SU-DHL-6 (cell line): ENCODE results near the gene LHPP.
A peak's percentile ranks its signal among the peaks of the same experiment; 100 is the strongest.

Experiments
- H2AFZ ChIP-seq: fragments of 200-600 bp; sonication (generic); 2 replicates; pipeline ENCODE4 v1.6.1; 2014; ENCODE audit warnings: low read depth, mild to moderate bottlenecking, moderate library complexity, mixed read lengths, antibody characterized with exemption, low read length; ENCODE audit not compliant: severe bottlenecking
- H3F3A ChIP-seq: fragments of 200-600 bp; shearing (Covaris generic); 2 replicates; pipeline ENCODE4 v1.6.0; 2016; ENCODE audit warnings: antibody characterized with exemption, mild to moderate bottlenecking; ENCODE audit not compliant: insufficient read depth
- H3K27ac ChIP-seq: fragments of 200-600 bp; sonication (generic); 2 replicates; pipeline ENCODE4 v1.5.1; 2016; ENCODE audit warnings: low read depth, mild to moderate bottlenecking, low read length, moderate library complexity, mixed read lengths
- H3K27me3 ChIP-seq: fragments of 200-600 bp; sonication (generic), shearing (Covaris generic); 2 replicates; pipeline ENCODE4 v1.6.0; 2014; ENCODE audit warnings: mild to moderate bottlenecking, low read length
- H3K36me3 ChIP-seq: fragments of 200-600 bp; sonication (generic); 2 replicates; pipeline ENCODE4 v1.6.1; 2014; ENCODE audit warnings: mild to moderate bottlenecking, low read length, mixed read lengths
- H3K4me2 ChIP-seq: fragments of 300-600, 200-600 bp; shearing (Covaris generic), sonication (generic); 2 replicates; pipeline ENCODE4 v1.6.0; 2014; ENCODE audit warnings: low read length, low read depth, mild to moderate bottlenecking; ENCODE audit not compliant: poor library complexity, severe bottlenecking
- H3K4me3 ChIP-seq: fragments of 200-600 bp; sonication (generic); 2 replicates; pipeline ENCODE4 v1.5.1; 2014; ENCODE audit warnings: antibody characterized with exemption, low read length, mild to moderate bottlenecking, mixed read lengths; ENCODE audit not compliant: insufficient read depth, poor library complexity, severe bottlenecking
- H3K79me2 ChIP-seq: fragments of 200-600 bp; sonication (generic); 2 replicates; pipeline ENCODE4 v1.6.1; 2014; ENCODE audit warnings: mild to moderate bottlenecking, low read length, moderate library complexity; ENCODE audit not compliant: insufficient read depth
- H3K9ac ChIP-seq: fragments of 200-600 bp; sonication (generic); 2 replicates; pipeline ENCODE4 v1.7.0; 2014; ENCODE audit warnings: mild to moderate bottlenecking, low read length
- H3K9me2 ChIP-seq: fragments of 200-600 bp; sonication (generic); replicated peaks from 2 replicates; pipeline ENCODE4 v1.6.1; 2014; ENCODE audit warnings: low read length; ENCODE audit not compliant: insufficient read depth
- H3K9me3 ChIP-seq: fragments of 200-600 bp; sonication (generic); 2 replicates; pipeline ENCODE4 v1.6.1; 2014; ENCODE audit warnings: low read length, mixed read lengths; ENCODE audit not compliant: insufficient read depth
- H4K20me1 ChIP-seq: fragments of 200-600 bp; sonication (generic); 2 replicates; pipeline ENCODE4 v1.6.1; 2014; ENCODE audit warnings: low read depth, mild to moderate bottlenecking, antibody characterized with exemption, low read length, moderate library complexity, mixed read lengths
- EZH2phosphoT487 ChIP-seq: fragments of 200-600 bp; sonication (generic), shearing (Covaris generic); conservative IDR thresholded peaks from 2 replicates; pipeline ENCODE4 v1.6.1; 2018; ENCODE audit warnings: mild to moderate bottlenecking, antibody characterized with exemption, low read length, moderate library complexity, mixed read lengths
- TF ChIP-seq, protein P1 (sequence below): fragments of 200-600 bp; sonication (generic); IDR thresholded peaks from one replicate; pipeline ENCODE4 v1.5.1; 2017; ENCODE audit warnings: antibody characterized with exemption, mild to moderate bottlenecking, low read length, moderate library complexity; ENCODE audit not compliant: insufficient read depth, poor library complexity, severe bottlenecking

Gene LHPP

DNA sequence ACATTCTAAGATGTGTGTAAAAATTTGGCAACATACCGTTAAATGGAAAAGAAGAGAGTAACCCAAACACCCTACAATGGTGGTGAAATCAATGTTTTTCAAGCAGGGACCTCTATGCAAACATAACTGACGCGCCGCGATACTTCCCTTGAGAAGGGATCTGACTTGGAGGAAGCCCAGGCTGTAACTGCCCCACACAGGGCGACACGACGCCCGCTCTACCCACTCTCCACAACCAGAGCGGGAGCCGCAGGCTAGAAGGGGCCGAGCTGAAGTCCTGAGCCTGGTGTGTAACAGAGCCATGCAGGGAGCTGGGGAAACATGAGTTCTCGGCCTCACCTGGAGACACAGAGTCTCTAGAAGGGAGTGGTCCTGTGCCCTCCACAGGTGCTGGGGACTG lies 162.4 kb downstream of the LHPP start:
- H3K9ac ChIP-seq = peak overlapping the region; percentile 52

DNA sequence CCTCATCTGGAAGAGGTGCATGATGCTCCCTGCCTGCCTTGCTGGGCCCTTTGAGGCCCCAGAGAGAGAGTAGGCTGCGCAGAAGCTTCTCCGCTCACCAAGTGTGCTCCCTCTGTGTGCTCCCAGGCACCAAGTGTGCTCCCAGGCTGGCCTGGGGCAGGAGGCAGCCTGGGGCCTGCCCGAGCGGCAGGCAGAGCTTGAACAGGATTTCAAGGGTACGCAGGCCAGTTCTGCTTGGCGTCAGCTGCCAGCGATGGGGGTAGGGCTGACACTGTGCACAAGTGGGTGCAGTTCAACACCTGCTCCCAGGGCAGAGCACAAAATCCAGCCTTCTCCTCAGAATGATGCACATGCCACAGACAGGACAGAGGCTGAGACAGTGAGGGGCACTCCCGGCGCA lies 162.8 kb downstream of the LHPP start:
- Histone ChIP-seq H3K4me2 (peak overlapping the region; percentile 50), H3K27ac (peak overlapping the region; percentile 99), H3K9ac (peak overlapping the region; percentile 52), H2AFZ (no peak overlapping the region), H3F3A (peaks cover 82% of the 10 kb centered on the region), H3K4me3 (no peak overlapping the region), H3K27me3 (no peaks in the 10 kb centered on the region), H3K36me3 (no peaks in the 10 kb centered on the region; the same call in 1 of the 2 replicates), H3K9me2 (no peaks in the 10 kb centered on the region), H3K79me2 (peaks cover 84% of the 10 kb centered on the region), H3K9me3 (no peaks in the 10 kb centered on the region), H4K20me1 (no peaks in the 10 kb centered on the region)
- TF ChIP-seq EZH2phosphoT487 = no peak
- TF ChIP-seq, protein P1, sequence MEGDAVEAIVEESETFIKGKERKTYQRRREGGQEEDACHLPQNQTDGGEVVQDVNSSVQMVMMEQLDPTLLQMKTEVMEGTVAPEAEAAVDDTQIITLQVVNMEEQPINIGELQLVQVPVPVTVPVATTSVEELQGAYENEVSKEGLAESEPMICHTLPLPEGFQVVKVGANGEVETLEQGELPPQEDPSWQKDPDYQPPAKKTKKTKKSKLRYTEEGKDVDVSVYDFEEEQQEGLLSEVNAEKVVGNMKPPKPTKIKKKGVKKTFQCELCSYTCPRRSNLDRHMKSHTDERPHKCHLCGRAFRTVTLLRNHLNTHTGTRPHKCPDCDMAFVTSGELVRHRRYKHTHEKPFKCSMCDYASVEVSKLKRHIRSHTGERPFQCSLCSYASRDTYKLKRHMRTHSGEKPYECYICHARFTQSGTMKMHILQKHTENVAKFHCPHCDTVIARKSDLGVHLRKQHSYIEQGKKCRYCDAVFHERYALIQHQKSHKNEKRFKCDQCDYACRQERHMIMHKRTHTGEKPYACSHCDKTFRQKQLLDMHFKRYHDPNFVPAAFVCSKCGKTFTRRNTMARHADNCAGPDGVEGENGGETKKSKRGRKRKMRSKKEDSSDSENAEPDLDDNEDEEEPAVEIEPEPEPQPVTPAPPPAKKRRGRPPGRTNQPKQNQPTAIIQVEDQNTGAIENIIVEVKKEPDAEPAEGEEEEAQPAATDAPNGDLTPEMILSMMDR = no peak

More for the DNA sequence above, 162.4 kb downstream of the LHPP start:
- Histone ChIP-seq H3K79me2 (peaks cover 79% of the 10 kb centered on the region), H3K4me2 (peak overlapping the region; percentile 50), H3K9me3 (no peaks in the 10 kb centered on the region), H3K9me2 (no peaks in the 10 kb centered on the region), H2AFZ (no peak overlapping the region), H3K4me3 (no peak overlapping the region), H3K27me3 (no peaks in the 10 kb centered on the region), H3K27ac (peak overlapping the region; percentile 99), H3F3A (peaks cover 82% of the 10 kb centered on the region), H4K20me1 (no peaks in the 10 kb centered on the region), H3K36me3 (no peaks in the 10 kb centered on the region; the same call in 1 of the 2 replicates)
- TF ChIP-seq, protein P1 = no peak
- TF ChIP-seq EZH2phosphoT487 = no peak

DNA sequence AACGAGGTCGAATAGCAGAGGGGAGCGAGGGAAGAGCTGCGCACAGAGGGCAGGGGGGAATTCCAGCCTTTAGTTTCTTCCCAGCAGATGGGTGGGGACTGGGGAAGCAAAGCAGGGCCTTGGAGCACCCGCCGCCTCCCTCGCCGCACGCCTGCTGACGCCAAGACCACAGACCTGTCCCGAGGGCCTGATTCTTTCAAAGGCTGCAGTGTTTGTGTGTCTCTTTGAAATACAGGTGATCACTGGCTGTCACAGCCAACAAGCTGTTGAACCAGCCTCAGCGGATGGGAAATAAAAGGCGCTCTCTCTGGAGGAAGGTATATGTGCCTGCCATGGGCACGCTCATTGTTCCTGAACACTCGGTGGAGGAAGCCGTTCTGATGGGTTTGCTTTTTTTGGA lies 163.3 kb downstream of the LHPP start:
- Histone ChIP-seq H3K27ac (peak overlapping the region; percentile 99), H3K79me2 (peaks cover 88% of the 10 kb centered on the region), H3K9me2 (no peaks in the 10 kb centered on the region), H3K9me3 (no peaks in the 10 kb centered on the region), H3K4me3 (no peak overlapping the region), H3K4me2 (peak overlapping the region; percentile 50), H3F3A (peaks cover 82% of the 10 kb centered on the region), H4K20me1 (no peaks in the 10 kb centered on the region), H3K27me3 (no peaks in the 10 kb centered on the region), H2AFZ (no peak overlapping the region), H3K36me3 (no peaks in the 10 kb centered on the region; the same call in 1 of the 2 replicates), H3K9ac (peak overlapping the region; percentile 52)
- TF ChIP-seq, protein P1 = no peak
- TF ChIP-seq EZH2phosphoT487 = no peak
